NB4 (cell line): Measurements from ENCODE around the gene CD48.

Source experiments
- DNase-seq: peaks from one replicate; pipeline ENCODE4 v3.0.0; 2010; ENCODE audit warnings: low read depth
- H3K4me3 ChIP-seq: one replicate; pipeline ENCODE4 v1.5.1; 2011; ENCODE audit warnings: mild to moderate bottlenecking, low read depth, low read length, moderate library complexity
- MYC ChIP-seq: IDR thresholded peaks from 2 replicates; pipeline ENCODE4 v1.6.1; 2011; ENCODE audit warnings: low read depth, low read length
- POLR2A ChIP-seq: IDR thresholded peaks from 2 replicates; pipeline ENCODE4 v1.6.1; 2011; ENCODE audit warnings: mild to moderate bottlenecking; ENCODE audit not compliant: insufficient read length; ENCODE audit errors: extremely low read depth
- TF ChIP-seq, protein P1 (sequence below): IDR thresholded peaks from one replicate; pipeline ENCODE4 v1.5.1; 2012; ENCODE audit warnings: low read depth, low read length
- TF ChIP-seq, protein P2 (sequence below): IDR thresholded peaks from 2 replicates; pipeline ENCODE4 v1.6.1; 2011; ENCODE audit warnings: low read depth, low read length

CD48 gene

DNA sequence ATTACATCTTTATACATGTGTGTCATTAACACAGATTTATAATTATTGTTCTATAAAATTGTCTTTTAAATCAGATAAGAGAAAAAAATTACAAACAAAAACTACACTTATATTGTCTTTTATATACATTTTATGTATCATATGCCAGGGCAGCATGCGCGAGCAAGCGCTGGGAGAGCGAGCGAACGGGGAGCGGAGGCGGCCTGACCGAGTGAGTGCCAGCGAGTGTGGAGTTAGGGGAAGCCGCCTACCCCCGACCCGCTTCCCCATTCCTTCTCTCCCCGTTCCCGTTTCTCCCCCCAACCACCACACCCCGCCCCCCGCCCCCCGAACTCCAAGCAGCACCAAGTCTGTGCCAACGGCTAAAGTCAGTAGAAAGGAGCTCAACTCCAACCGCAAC lies 41.8 kb downstream of the CD48 start:
- no peak overlapping the region for H3K4me3 ChIP-seq
- TF ChIP-seq, protein P1, sequence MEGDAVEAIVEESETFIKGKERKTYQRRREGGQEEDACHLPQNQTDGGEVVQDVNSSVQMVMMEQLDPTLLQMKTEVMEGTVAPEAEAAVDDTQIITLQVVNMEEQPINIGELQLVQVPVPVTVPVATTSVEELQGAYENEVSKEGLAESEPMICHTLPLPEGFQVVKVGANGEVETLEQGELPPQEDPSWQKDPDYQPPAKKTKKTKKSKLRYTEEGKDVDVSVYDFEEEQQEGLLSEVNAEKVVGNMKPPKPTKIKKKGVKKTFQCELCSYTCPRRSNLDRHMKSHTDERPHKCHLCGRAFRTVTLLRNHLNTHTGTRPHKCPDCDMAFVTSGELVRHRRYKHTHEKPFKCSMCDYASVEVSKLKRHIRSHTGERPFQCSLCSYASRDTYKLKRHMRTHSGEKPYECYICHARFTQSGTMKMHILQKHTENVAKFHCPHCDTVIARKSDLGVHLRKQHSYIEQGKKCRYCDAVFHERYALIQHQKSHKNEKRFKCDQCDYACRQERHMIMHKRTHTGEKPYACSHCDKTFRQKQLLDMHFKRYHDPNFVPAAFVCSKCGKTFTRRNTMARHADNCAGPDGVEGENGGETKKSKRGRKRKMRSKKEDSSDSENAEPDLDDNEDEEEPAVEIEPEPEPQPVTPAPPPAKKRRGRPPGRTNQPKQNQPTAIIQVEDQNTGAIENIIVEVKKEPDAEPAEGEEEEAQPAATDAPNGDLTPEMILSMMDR, result no peak
- no peak for DNase-seq

DNA sequence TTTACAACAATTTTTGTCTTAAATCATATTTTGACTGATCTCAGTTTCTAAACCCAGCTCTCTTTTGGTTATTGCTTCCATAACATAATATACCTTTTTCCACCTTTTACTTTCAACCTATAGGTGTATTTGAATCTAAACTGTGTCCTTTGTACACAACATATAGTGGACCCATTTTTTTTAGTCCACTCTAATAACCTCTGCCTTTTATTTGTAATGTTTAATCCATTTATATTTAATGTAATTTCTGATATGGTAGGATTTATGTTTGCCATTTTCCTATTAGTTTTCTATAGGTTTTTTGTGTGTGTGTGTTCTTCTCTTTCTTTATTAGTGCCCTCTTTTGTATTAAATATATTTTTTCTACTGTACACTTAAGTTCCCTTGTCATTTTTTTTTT lies 42.3 kb downstream of the CD48 start:
- DNase-seq, result no peak
- H3K4me3 ChIP-seq, result no peak overlapping the region
- TF ChIP-seq, protein P1, result no peak
- TF ChIP-seq, protein P2, sequence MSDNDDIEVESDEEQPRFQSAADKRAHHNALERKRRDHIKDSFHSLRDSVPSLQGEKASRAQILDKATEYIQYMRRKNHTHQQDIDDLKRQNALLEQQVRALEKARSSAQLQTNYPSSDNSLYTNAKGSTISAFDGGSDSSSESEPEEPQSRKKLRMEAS, result no peak
- no peak for TF ChIP-seq POLR2A

DNA sequence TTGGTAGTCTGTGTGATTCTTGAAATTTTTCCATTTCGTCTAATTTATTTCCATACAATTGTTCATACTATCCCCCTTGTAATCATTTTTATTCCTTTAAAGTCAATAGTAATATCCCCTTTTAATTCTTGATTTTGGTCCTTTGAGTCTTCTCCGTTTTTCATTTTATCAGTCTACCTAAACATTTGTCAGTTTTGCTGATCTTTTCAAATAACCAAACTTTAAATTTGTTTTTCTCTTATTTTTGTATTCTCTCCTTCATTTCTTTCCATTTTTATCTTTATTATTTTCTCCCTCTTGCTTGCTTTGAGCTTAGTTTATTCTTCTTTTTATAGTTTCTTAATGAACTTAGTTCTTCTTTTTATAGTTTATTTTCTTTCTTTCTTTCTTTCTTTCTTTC lies 43.7 kb downstream of the CD48 start:
- TF ChIP-seq, protein P1, result no peak
- TF ChIP-seq, protein P2, result no peak
- TF ChIP-seq MYC (no peak), POLR2A (no peak)
- no peak for DNase-seq
- no peak overlapping the region for H3K4me3 ChIP-seq

DNA sequence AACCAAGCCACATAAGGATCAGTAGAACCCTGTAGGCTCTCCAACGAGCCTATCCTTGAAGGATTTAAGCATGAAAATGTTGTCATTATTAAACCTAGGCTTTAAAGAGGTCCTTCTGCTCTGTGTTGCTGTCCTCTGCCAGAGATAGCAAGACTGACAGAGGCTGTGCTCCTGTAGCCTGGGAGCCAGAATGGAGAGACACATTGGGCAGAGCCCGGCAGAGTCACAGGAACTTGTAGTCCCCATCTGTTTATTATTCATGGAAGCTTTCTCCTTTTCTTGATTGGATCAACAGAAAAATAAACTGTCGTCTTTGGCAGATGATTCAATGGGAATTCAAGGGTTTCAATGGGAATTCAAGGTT lies 45.6 kb downstream of the CD48 start:
- no peak overlapping the region for H3K4me3 ChIP-seq
- no peak for DNase-seq
- TF ChIP-seq, protein P1, result no peak
- TF ChIP-seq MYC (no peak), POLR2A (no peak)
- TF ChIP-seq, protein P2, result no peak

DNA sequence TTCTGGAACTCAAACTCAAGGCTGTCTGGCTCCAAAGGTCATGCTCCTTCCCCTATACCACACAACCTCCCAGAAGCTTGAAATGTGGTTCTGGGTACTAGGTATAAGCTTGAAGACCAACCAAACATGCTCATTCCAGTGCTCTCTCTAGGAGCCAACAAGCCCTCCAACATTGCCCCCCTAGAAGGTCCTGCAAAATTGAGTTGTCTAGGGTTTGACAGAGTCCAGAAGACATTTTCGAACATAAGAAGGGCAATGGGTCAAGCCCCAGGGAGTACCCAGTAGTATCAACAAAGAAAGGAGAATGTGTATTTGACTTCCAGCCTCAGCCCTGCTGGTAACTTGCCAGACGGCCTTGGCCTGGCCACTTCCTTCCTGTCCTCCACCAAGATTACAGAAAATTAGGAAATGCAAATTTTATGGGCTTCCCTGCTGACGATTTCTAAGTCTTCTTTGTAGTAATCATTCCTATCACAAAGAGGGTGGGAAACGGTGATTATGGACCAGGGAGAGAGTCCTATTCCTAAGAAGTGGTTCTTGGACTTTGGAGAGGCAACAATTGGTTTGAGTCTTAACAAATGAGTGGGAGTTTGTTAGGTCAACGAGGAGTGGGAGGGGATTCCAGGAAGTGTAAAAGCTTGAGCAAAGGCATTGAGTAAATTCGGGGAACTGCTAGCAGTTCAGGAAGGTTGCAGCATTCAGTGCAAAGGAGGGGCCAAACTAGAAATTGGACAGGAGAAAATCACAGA lies 46.1 kb downstream of the CD48 start:
- H3K4me3 ChIP-seq, result peak overlapping the region; percentile 16
- peak; percentile 89 for DNase-seq
- TF ChIP-seq POLR2A, result peak; percentile 23
- TF ChIP-seq, protein P1, result no peak

DNA sequence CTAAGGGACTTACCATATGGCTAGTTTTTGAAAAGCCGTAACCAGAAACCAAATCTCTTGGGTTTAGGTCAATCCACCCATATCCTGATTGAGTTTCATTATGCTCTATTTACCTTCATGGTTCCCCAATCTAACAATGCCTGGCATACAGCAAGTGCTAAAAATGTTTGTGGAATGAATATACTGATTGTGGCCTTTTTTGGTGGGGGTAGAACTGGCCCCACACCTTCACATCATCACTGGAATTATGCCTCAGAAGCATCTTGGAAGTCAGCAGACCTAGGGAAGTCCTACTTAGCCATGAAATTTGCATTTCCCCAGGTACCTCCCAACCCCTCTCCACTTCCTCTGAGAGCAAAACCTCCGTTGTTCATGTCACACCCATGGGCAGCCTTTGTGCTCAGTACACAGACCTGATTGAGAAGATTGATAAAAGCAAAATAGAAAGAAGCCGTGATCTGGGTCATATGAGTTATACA lies 47.0 kb downstream of the CD48 start:
- no peak overlapping the region for H3K4me3 ChIP-seq
- DNase-seq, result no peak
- TF ChIP-seq MYC (no peak), POLR2A (no peak)
- TF ChIP-seq, protein P1, result no peak
- TF ChIP-seq, protein P2, result no peak
